ENCODE data around the gene PPP6R1.

Gene PPP6R1

DNA sequence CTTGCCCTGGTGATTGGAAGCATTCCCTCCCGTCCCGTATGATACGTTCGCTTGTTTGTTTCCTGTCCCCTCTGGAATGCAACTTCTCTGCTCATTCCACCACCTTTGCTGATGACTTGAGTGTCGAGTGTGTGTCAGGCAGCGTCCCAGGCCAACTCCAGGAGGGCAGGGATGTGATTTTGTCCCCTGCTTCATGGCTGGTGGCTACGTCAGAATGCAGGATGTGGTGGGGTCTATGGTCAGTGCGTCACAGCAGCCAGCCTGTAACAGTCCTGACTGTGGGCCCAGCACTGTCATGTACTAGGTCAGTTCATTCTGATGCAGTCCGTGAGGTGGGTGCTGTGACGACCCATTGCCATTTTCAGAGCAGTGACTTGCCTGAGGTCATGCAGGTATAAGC is 41.2 kb upstream of the PPP6R1 start:
- TF ChIP-seq, protein P1, sequence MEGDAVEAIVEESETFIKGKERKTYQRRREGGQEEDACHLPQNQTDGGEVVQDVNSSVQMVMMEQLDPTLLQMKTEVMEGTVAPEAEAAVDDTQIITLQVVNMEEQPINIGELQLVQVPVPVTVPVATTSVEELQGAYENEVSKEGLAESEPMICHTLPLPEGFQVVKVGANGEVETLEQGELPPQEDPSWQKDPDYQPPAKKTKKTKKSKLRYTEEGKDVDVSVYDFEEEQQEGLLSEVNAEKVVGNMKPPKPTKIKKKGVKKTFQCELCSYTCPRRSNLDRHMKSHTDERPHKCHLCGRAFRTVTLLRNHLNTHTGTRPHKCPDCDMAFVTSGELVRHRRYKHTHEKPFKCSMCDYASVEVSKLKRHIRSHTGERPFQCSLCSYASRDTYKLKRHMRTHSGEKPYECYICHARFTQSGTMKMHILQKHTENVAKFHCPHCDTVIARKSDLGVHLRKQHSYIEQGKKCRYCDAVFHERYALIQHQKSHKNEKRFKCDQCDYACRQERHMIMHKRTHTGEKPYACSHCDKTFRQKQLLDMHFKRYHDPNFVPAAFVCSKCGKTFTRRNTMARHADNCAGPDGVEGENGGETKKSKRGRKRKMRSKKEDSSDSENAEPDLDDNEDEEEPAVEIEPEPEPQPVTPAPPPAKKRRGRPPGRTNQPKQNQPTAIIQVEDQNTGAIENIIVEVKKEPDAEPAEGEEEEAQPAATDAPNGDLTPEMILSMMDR (IDR thresholded peaks at IDR 0.05; ENCODE audit: control extremely low read depth, extremely low read depth, low read depth, missing control alignments) = no peak
- ChIA-PET POLR2A (no interaction called here), CTCF (interaction anchor here (2.4 to 3.8 kb wide), 2 partner anchors 8 to 17 kb away, joined by 9 to 80 read pairs; no protein-coding TSS in a partner anchor)
- no peak for DNase-seq (ENCODE audit: extremely low spot score)

DNA sequence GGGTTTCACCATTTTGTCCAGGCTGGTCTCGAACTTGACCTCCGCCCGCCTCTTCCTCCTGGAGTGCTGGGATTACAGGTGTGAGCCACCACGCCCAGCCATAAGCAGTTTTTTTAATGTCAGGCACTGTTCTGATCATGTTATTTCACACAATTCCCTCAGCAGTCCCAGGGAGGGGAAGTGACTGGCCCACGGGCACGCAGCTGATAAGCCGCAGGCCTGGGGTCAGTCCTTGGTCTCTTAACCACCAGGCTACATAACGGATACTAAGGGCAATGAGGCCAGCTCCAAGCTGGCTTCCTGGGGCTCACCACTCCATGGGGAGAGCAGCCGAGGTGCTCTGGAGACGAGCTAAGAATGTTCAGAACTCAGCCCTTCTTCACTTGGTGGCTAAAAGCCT is 38.5 kb upstream of the PPP6R1 start:
- no peak for DNase-seq (ENCODE audit: extremely low spot score)
- TF ChIP-seq, protein P1 (IDR thresholded peaks at IDR 0.05; ENCODE audit: control extremely low read depth, extremely low read depth, low read depth, missing control alignments) = no peak
- ChIA-PET POLR2A (no interaction called here), CTCF (interaction anchor here (1.8 kb wide), 1 partner anchor 87 kb away, joined by 5 read pairs; the partner anchor contains the start of gene TMEM238)

DNA sequence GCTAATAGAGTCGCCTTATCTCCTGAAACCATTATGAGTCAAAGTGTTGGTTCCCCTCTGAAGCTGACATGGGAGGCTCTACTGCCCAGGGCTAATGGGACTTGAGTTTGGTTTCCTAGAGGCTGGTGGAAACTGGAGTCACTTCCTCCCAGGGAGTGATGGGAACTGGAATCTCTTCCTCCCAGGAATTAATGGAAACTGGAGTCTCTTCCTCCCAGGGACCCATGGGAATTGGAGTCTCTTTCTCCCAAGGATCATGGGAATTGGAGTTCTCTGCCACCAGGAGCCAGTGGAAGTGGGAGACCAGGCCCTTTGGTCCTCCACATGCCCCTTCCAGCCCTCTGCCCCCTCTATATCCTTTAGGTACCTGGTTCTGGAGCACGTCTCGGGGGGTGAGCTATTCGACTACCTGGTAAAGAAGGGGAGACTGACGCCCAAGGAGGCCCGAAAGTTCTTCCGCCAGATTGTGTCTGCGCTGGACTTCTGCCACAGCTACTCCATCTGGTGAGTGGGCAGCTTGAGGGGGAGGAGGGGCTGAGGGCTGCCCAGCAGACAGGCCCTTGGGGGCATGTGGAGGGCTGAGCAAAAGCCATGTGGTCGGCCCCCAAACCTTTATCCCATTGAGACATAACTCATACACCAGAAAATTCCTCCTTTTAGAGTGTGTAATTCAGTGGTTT is 30.4 kb upstream of the PPP6R1 start:
- DNase-seq (ENCODE audit: extremely low spot score) = no peak
- CTCF ChIA-PET = interaction anchor here (6.6 kb wide), 1 partner anchor 13 kb away, joined by 80 read pairs; no protein-coding TSS in a partner anchor
- POLR2A ChIA-PET = no interaction called here
- TF ChIP-seq, protein P1 (IDR thresholded peaks at IDR 0.05; ENCODE audit: control extremely low read depth, extremely low read depth, low read depth, missing control alignments) = no peak

DNA sequence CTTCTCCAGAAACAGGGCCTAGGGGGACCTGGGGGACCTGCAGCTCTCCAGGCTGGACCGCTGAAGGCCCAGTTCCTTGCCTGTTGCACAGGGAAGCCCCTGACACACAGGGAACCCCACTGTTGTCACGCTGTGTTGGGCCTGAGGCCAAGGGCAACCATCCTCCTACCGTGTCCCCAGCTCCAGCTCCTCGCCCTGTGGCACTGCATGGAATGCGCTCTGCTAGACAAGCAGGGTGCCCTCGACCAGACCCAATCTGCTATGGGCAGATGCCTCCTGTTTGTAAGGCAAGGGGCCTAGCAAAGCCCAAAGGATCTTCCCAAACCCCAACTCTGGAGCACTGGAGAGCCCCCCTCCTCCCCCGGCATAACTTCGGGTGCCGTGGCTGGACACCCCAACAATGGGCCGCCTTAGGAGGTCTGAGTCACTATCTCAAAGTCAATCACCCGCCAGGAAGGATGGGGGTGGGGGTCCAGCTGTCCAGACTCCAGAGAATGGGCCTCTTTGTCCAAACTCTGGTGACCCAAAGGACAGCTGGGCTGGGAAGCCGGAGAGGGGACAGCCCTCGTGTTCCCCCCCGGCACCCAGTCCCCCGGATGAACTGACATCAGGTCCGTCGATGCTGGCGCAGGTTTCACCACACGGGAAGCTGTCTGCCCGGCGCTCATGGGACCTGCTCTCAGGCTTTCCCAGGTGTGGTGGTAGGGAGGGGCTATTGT is 28.7 kb upstream of the PPP6R1 start:
- DNase-seq (ENCODE audit: extremely low spot score) = no peak
- ChIA-PET CTCF (interaction anchor here (1.0 to 1.3 kb wide), 3 partner anchors 14 to 216 kb away, joined by 3 to 5 read pairs (median 4); no protein-coding TSS in a partner anchor), POLR2A (no interaction called here)
- TF ChIP-seq, protein P1 (IDR thresholded peaks at IDR 0.05; ENCODE audit: control extremely low read depth, extremely low read depth, low read depth, missing control alignments) = no peak

DNA sequence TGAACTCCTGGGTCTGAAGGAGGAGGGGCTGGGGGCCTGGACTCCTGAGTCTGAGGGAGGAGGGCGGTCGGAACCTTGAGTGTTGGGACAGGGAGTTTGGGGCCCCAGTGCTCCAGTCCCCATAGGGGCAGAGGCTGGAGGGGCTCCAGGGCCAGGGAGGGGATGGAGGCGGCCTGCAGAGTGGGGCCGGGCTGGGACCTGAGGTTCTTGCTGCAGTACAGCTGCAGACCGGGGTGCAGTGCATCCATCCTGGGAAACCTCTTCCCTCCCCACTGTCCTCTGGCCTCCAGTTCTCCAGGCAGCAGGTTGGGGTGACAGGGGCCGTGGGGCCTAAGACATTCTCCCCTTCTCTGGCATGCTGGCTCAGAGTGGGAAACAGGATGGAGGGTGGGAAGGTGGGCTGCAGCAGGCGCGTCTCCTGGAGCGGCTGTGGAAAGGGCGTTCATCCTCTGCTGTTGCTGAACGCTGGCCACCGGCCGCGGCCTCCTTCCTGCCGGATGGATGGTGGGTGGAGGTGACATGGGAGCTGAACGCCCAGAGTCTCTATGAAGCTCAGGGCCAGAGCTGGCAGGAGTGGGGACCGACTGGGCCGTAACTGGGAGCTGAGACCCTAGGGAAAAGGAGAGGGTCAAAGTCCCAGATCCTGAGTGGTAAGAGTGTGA is 26.5 kb upstream of the PPP6R1 start:
- ChIA-PET CTCF (no interaction called here), POLR2A (no interaction called here)

More for the DNA sequence above, 26.5 kb upstream of the PPP6R1 start:
- TF ChIP-seq, protein P1 (IDR thresholded peaks at IDR 0.05; ENCODE audit: control extremely low read depth, extremely low read depth, low read depth, missing control alignments) = no peak
- no peak for DNase-seq (ENCODE audit: extremely low spot score)
